ENCODE results near the gene FOCAD.

DNA sequence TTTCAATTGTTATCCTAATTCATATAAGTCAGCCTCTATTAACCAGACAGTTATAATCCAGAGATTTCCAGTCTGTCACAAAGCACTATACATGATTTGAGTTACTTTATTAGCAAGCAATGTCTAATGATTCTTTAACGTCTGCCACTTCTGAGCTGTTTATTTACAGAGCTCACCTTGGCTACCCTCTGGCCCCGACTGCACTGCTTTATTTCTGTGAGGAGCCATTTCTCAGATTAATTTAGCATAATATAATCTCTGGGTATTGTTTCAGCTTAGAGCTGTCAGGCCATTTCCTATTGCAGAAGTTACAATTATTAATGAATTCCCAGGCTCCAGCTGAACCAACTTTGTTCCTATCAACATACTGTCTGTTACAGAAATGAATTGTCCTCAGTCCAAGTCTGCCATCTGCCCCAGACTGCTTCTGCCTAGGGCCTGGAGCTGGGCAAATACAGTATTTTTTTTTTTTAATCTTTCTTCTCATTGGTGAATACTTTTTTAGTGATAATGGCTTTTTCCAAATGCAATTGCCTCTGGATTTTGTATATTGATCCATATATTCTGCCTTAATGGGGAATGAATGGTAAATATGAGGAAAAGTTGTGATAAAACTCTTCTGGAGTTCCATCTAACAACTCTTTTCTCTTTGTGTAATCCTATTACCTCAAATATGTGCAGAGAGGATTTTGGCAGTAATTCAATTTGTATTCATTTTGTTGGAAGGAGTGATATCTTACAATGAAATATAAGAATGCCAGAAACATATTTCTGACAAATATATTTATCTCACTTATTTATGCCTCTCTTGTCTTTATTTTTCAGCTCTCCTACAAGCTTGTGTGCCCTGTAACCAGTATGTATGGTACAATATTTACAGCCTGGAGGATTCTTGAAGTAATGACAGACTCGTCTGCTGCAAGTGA, 104.7 kb downstream of the FOCAD start:
- TF ChIP-seq EZH2 (IDR thresholded peaks at IDR 0.05; ENCODE audit: insufficient read depth, poor library complexity, severe bottlenecking), result no peak
- no peak for TF ChIP-seq EZH2phosphoT487 (IDR thresholded peaks at IDR 0.05; ENCODE audit: insufficient read depth, low read depth)

Data from GM23248 (cell line).